ENCODE results near the gene DUSP28.

The DUSP28 gene

DNA sequence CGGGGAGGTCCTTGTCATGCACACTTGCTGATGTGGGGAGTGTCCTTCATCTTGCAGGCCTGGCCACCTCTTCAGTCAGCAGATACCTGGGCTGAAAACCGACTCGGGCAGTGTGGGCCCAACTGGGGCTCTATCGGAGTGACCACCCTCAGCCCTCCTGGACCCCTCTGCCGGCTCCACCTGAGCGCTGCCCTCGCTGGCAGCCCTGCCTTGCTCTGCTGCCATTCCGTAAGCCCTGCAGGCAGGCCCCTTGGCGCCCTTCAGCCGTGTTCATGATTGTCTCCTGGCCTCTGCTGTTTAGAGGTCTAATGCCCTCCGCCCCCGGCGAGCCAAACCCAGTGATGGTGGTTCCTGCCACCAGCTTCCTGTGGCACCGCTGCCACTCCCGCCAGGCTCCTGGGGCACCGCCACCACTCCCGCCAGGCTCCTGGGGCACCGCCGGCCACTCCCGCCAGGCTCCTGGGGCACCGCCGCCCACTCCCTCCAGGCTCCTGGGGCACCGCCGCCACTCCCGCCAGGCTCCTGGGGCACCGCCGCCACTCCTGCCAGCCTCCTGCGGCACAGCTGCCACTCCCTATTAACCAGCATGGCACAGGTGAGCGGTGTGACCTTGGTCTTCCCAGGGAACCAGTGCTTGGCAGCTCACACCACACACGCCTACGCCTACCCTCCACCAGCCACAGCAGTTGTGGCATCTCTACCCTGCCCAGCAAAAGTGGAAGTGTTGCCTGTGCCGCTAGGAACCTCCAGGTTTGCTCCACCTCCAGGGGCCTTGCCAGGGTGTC lies 42.3 kb downstream of the DUSP28 start:
- DNase-seq: no peak

DNA sequence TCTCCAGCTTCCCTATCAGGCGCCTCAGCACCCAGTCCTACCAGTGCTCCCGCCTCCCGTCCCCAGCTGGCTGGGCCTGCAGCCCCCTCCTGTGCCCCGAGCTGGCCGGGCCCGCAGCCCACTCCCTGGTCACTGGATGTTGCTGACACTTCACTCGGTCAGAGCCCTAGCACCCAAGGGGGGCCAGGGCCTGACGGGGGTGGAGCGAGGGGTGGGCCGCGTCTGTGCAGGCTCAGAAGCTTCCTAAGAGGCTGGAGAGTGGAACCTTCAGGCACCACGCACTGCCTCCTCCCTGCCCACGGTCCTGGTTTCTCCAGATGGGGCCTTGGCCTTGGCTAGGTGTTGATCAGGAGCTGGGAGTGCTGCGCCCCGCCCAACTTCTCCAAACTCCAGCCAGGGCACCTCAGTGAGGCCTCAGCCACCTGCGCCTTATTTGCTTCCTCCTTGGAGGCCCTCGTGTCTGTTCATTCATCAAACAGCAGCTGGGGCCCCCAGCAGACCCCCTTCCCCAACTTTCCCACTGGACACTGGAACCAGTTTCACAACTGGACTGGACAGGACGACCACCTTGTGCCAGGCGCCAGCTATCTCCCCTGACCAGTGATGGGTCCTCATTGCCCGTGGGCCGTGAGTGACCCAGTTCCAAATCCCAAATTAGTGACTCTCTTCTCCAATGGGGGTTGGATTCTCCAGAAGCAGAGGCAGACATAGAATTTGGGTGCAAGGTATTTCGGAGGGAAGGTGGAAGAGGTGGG lies 43.1 kb downstream of the DUSP28 start:
- no peak for DNase-seq

DNA sequence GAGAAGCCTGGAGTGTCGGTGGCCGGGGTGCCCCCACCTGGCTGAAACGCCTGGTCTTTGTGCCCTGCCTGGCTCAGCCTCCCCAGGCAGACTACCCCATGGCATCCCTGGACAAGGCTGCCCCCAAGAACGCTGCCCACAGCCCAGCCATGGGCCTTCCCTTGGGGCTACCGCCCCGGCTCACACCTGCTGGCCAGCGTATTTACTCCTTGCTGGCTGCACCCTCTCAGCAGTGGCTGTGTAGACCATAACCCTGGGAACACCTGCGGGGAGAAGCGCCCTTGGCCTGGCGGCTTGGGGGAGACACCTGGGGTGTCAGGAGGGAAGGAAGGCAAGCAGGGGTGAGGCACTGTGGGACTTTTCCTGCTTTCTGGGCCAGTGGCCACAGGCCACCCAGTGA lies 43.7 kb downstream of the DUSP28 start:
- no peak for DNase-seq

DNA sequence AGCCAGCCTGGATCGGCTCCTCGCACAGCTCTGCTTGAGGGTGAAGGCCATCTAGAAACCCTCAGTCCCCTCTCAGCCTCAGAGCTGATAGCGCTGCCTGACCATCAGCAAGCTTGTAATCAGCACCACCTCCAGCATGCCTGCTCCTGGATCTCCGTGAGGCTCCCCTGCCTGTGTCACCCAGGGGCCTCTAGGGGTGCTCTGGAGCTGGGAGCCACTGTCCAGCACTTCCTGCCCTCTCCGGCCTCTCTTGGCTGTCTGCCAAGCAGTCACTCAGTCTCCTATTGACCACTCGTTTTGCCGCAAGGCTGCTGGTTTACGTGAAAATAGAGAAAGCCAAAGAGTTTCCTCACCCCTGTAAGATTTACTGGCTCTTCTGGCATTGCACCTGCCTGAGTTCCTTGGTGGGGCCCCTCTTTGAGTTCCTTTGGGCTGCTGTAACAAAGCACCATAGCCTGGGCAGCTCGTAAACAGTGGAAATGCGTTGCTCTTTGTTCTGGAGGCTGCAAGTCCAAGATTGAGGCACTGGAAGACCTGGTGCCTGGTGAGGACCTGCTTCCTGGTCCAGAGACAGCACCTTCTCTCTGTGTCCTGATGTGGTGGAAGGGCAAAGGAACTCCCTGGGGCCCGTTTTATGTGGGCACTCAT lies 44.3 kb downstream of the DUSP28 start:
- DNase-seq: no peak

DNA sequence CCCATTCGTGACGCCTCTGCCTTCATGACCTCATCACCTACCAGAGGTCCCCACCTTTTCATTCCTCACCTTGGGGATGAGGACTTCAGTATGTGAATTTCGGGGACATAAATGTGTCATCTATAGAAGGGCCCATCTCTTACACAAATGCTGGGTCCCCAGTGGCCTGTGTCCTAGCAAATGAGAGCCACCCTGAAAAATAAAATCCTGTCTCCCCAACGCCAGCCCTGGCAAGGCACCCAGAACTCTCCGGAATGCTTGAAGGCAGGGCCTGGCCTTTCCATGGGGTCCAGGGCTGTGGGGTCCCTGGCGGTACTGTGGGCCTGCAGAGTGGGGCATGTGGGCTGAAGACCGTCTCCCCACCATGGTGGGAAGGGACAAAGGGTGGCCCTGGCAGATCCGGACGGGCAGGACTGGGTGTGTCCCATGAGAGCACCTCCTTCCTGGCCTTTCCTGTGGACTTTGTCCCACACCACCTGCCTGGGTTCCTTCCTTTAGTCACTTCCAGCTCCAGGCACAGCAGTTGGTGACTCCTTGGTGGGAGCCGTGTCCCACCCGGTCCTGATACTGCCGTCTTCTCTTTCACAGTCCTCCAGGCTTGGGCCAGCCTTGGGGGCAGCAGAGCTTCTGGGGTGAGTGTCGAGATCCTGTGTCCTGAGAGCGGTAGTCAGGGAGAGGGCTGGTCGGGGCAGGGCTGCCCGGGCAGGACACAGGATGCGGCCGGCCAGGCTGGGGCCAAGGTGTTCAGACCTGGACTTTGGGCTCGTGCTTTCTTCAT lies 45.0 kb downstream of the DUSP28 start:
- no peak for DNase-seq

DNA sequence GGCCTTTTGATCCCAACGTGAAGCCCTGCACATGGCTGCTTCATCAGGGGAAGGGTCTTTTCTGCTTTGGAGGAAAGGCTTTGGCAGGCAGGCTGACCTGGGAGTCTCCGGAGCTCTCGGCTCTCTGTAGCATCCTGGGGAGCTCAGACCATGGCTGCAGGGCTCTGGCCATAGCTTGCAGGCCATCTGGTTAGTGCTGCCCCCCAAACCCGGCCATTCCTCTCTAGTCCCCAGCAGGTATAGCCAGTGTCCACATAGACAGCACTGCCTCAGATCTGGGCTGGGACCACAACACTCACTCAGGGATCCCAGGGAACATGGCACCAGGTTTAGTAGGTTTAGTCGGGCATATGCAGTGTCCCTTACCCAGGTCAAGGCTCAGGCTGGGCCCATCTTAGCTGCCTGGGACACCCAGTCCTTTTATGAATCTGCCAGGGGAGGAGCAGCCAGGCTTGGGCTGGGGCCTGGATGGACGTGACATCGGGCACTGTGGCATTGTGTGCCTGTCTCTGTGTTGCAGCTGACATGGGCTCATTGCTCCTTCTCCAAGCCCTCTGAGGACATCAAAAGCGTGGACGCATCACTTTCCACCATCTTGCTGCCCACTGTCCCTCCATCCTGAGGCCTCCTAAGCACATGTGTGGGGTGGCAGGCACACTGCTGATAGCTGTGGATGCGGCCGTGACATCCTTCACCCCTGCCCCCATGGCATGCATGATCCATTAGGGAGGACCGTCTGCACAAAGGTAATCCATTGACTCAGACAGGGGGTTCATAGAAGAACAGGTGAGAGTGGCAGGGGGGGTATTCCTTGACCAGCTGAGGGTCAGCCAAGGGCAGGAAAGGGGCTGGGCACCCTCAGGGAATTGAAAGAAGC lies 45.9 kb downstream of the DUSP28 start:
- DNase-seq: no peak

DNA sequence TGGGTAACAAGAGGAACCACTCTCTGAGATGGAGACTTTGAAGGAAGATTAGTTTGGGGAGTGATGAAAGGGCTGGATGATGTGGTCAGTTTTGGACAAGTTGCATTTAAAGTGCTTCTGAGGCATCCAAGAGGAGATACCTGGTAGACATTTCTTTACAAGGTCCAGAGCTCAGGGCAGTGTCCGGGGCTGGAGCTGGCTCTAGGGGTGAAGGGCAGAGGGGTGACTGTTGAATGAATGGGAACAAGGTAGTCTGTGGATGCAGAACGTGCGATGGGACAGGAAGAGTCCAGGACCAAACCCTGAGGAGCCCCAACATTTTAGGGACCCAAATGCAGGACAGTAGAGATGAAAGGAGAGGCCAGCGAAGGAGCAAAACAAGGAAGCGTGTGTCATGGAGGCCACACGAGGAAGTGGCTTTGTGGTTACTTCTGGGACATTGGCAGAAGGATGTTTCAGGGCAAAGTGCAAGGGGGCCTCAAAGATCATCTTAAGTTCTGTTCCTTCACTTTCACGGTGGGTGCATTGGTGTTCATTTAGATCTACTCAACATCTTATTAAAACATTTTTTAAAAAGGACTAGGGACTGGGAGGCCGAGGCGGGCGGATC lies 51.5 kb downstream of the DUSP28 start:
- no peak for DNase-seq

All from NCI-H510A (cell line).